GM13976 (cell line): Measurements from ENCODE around the gene BICDL2.

ENCODE experiments used
- DNase-seq: peaks from one replicate; pipeline ENCODE4 v3.0.0; 2012; ENCODE audit warnings: low spot score
- CTCF ChIP-seq: IDR thresholded peaks from 2 replicates; pipeline ENCODE4 v1.5.1; 2012; ENCODE audit warnings: borderline replicate concordance, mild to moderate bottlenecking; ENCODE audit not compliant: insufficient read depth; ENCODE audit errors: extremely low read depth, missing control alignments, control extremely low read depth
- in situ Hi-C: fragments of 300-500 bp; cut with MboI; formaldehyde crosslinking; loops from one replicate; pipeline ENCODE4 v1.12.0; 2022; ENCODE audit warnings: low sequenced_read_pairs, mixed read lengths, inconsistent platforms; ENCODE audit not compliant: unreplicated experiment

Gene BICDL2

GRCh38 chr16:2979669-2980226 lies 57.0 kb downstream of the BICDL2 start:
- no peak for DNase-seq
- no peak for TF ChIP-seq CTCF
- in situ Hi-C loops = no loop called here
